Keratinocyte (primary cell): ENCODE measurements around the gene CDKN1C. TPM values are rescaled to one million over a fixed set of nuclear protein-coding genes. Genes with fewer than 3 reads are reported as not detected.
A peak's percentile ranks its signal among the peaks of the same experiment; 100 is the strongest.

Source experiments
- DNase-seq: peaks from one replicate; pipeline ENCODE4 v3.0.0-alpha.2; 2011; ENCODE audit warnings: low read depth, missing footprints, low spot score
- FAIRE-seq: peaks from 2 replicates; lab custom pipeline; 2011; peaks lifted over from hg19 to GRCh38; lab: Jason Lieb, UNC
- H2AFZ ChIP-seq: 2 replicates; pipeline ENCODE4 v1.6.0; 2012; ENCODE audit warnings: low read length, control low read depth, inconsistent platforms; ENCODE audit not compliant: control insufficient read depth
- H3K27ac ChIP-seq: 2 replicates; pipeline ENCODE4 v1.5.1; 2011; ENCODE audit warnings: low read length; ENCODE audit not compliant: control insufficient read depth, insufficient read depth
- H3K27me3 ChIP-seq: 3 replicates; pipeline ENCODE4 v1.6.0; 2011; ENCODE audit warnings: low read length; ENCODE audit not compliant: control insufficient read depth, insufficient read depth; ENCODE audit errors: extremely low read depth
- H3K36me3 ChIP-seq, 2 experiments: 2 replicates in 1 of 2; 3 replicates in 1 of 2; pipeline ENCODE4 v1.5.1; 2011; ENCODE audit warnings: low read length in 2 of 2, mild to moderate bottlenecking in 1 of 2; ENCODE audit not compliant: control insufficient read depth in 2 of 2, insufficient read depth in 2 of 2; ENCODE audit errors: extremely low read depth in 1 of 2
- H3K4me1 ChIP-seq: 3 replicates; pipeline ENCODE4 v1.5.1; 2011; ENCODE audit warnings: low read length; ENCODE audit not compliant: control insufficient read depth, insufficient read depth; ENCODE audit errors: extremely low read depth
- H3K4me2 ChIP-seq: 3 replicates; pipeline ENCODE4 v1.6.0; 2011; ENCODE audit warnings: low read depth, low read length; ENCODE audit not compliant: control insufficient read depth, insufficient read depth; ENCODE audit errors: extremely low read depth
- H3K4me3 ChIP-seq, 3 experiments: fragments of 200-600 bp in 1 of 3; sonication (generic) in 1 of 3; 2 replicates in 2 of 3; 3 replicates in 1 of 3; pipeline ENCODE4 v1.5.1; 2011 to 2016; ENCODE audit warnings: low read length in 3 of 3, mild to moderate bottlenecking in 3 of 3, control low read depth in 2 of 3, inconsistent platforms in 1 of 3, low read depth in 1 of 3, mixed read lengths in 1 of 3, mixed run types in 1 of 3, moderate library complexity in 1 of 3; ENCODE audit not compliant: control insufficient read depth in 2 of 3, insufficient read depth in 2 of 3; ENCODE audit errors: extremely low read depth in 1 of 3
- H3K79me2 ChIP-seq: 2 replicates; pipeline ENCODE4 v1.6.0; 2012; ENCODE audit warnings: low read length; ENCODE audit not compliant: control insufficient read depth, insufficient read depth
- H3K9ac ChIP-seq: 3 replicates; pipeline ENCODE4 v1.6.0; 2011; ENCODE audit warnings: low read length; ENCODE audit not compliant: control insufficient read depth, insufficient read depth; ENCODE audit errors: extremely low read depth
- H3K9me1 ChIP-seq: 3 replicates; pipeline ENCODE4 v1.6.0; 2011; ENCODE audit warnings: low read length; ENCODE audit not compliant: control insufficient read depth, insufficient read depth; ENCODE audit errors: extremely low read depth
- H3K9me3 ChIP-seq: 2 replicates; pipeline ENCODE4 v1.5.1; 2012; ENCODE audit warnings: low read depth, low read length; ENCODE audit not compliant: control insufficient read depth
- H4K20me1 ChIP-seq: 3 replicates; pipeline ENCODE4 v1.6.0; 2011; ENCODE audit warnings: low read length; ENCODE audit not compliant: control insufficient read depth, insufficient read depth; ENCODE audit errors: extremely low read depth
- CTCF ChIP-seq, 3 experiments: IDR thresholded peaks in 1 of 3; conservative IDR thresholded peaks in 1 of 3; optimal IDR thresholded peaks in 1 of 3; 2 replicates in 2 of 3; 3 replicates in 1 of 3; pipeline versions ENCODE3 to v1.5.1; 2011; ENCODE audit warnings: low read length in 3 of 3, mild to moderate bottlenecking in 3 of 3, moderate library complexity in 2 of 3, control low read depth in 1 of 3, inconsistent platforms in 1 of 3; ENCODE audit not compliant: insufficient read depth in 2 of 3; ENCODE audit errors: extremely low read depth in 1 of 3
- EZH2 ChIP-seq: IDR thresholded peaks from one replicate; pipeline ENCODE4 v1.6.1; 2012; ENCODE audit warnings: inconsistent platforms, mild to moderate bottlenecking, low read length, moderate library complexity
- dilution Hi-C: fragments of 300-500 bp; cut with MboI; formaldehyde crosslinking; loops from one replicate; pipeline ENCODE4 v1.7.0; 2020; ENCODE audit warnings: low sequenced_read_pairs; ENCODE audit not compliant: extremely low pct_ligation_motif_present
- polyA plus RNA-seq, 5 experiments: library from polyadenylated mRNA; depleted of rRNA in 3 of 5; stranded (reverse) in 3 of 5; stranded (forward) in 1 of 5; unstranded in 1 of 5; fragments of >200 nt; gene quantifications; 1 replicate in 1 of 5; 2 replicates in 3 of 5; 3 replicates in 1 of 5; pipeline versions ENCODE4 v1.2.1 to v1.2.3, GENCODE V29; 2011 to 2012; ENCODE audit warnings: missing spikeins in 2 of 5, low read depth in 1 of 5, low replicate concordance in 1 of 5

CDKN1C gene
- polyA plus RNA-seq, 1 donor (not counting 4 experiments of a cell fraction or from before 2014, with no cell fraction given) = 0.37 TPM

DNA sequence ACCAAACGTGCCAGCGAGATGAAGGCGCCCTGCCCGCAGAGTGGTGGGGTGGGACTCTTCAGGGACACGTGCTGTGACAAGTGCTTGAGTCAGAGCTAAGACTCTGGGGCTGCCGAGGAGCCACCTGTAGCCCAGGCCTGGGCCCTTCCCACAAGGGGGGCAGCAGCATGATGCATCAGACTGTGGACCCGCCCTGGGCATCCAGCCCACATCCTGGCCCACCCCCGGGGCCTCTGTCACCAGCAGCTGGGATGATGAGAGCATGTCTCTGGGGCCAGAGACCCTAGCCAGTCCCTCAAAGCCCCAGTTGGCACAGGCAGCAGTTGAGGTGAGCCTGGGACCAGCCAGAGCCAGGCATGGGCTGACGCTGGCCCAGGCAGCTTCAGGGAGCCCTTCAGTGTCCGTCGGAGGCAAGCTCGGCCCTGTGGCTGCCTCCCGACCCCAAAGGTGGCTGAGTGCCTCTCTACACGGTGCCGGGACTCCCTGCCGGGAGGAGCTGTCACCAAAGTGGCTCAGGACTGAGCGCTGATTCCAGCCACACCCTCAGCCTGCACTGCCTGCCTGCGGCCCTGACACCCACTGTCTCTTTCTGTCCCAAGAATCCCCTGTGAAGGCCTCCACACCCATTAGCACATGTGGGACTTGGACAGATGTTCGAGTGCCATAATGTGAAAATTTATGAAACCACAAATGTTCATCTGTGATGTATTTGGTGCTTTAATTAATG lies 41.3 kb downstream of the CDKN1C start:
- TF ChIP-seq CTCF (optimal IDR thresholded peaks at IDR 0.05 in 1 of 3, IDR thresholded peaks at IDR 0.05 in 1 of 3, conservative IDR thresholded peaks at IDR 0.05 in 1 of 3; ENCODE audit: extremely low read depth in 1 of 3, insufficient read depth in 2 of 3, low read length in 3 of 3) = no peak
- no peak for TF ChIP-seq EZH2
- Histone ChIP-seq H3K9me1 (no peaks in the 10 kb centered on the region), H3K27me3 (peaks cover 22% of the 10 kb centered on the region), H4K20me1 (no peaks in the 10 kb centered on the region), H3K4me1 (no peaks in the 10 kb centered on the region), H3K4me3 (no peak overlapping the region), H3K79me2 (no peaks in the 10 kb centered on the region), H3K27ac (no peak overlapping the region), H2AFZ (no peak overlapping the region), H3K9me3 (no peaks in the 10 kb centered on the region), H3K36me3 (no peaks in the 10 kb centered on the region), H3K9ac (no peak overlapping the region), H3K4me2 (no peak overlapping the region)
- no peak for FAIRE-seq
- dilution Hi-C loops = no loop called here
- DNase-seq = peak; percentile 9

- Histone ChIP-seq H3K9me1 (no peaks in the 10 kb centered on the region), H3K4me2 (no peak overlapping the region), H3K36me3 (no peaks in the 10 kb centered on the region), H3K4me1 (no peaks in the 10 kb centered on the region), H3K27ac (no peak overlapping the region), H3K9ac (no peak overlapping the region), H3K27me3 (peaks cover 18% of the 10 kb centered on the region), H3K79me2 (no peaks in the 10 kb centered on the region), H3K9me3 (no peaks in the 10 kb centered on the region), H4K20me1 (no peaks in the 10 kb centered on the region), H2AFZ (no peak overlapping the region), H3K4me3 (no peak overlapping the region)
- no peak for DNase-seq
- no peak for TF ChIP-seq EZH2
- dilution Hi-C loops = no loop called here
- FAIRE-seq = no peak
These were observed 42.0 kb downstream of the CDKN1C start for GRCh38 chr11:2843551-2843950.
